Activated T-helper 1 cell treated with Interleukin-2 at 50 U/mL for 16 hours (primary cell): ENCODE measurements around the gene PIGS.

ENCODE experiments used
- DNase-seq: peaks from one replicate; pipeline ENCODE4 v3.0.0-alpha.2; 2020; ENCODE audit warnings: low read depth

PIGS gene

GRCh38 chr17:28506763-28507487 lies 64.4 kb downstream of the PIGS start:
- DNase-seq: no peak

GRCh38 chr17:28505986-28506665 lies 65.2 kb downstream of the PIGS start, which contains the start of gene FOXN1:
TSS of gene FOXN1 (plus strand) at chr17:28506348. CDS start at chr17:28523970, 17,622 bp downstream.
- no peak for DNase-seq

- no peak for DNase-seq
These were observed 67.9 kb downstream of the PIGS start for GRCh38 chr17:28503420-28503819.
